ENCODE results near the gene CASP1. TPM values are rescaled to one million over a fixed set of nuclear protein-coding genes. Genes with fewer than 3 reads are reported as not detected.
"Not testable (repeated sequence)": the region's sequence is repeated elsewhere in the genome, so short reads cannot be mapped to it uniquely, and the experiment has no call there.

Gene CASP1
- total RNA-seq, 1 donor from 2014 or later, result 2.8 TPM

- DNase-seq, result no peak
Observed at GRCh38 chr11:105045676-105046296, 10.8 kb upstream of the CASP1 start.

GRCh38 chr11:105044557-105045524 lies 9.9 kb upstream of the CASP1 start, which contains the start of gene CARD16:
Gene CARD16 (minus strand): TSS chr11:105045335. CDS start chr11:105045297, 38 bp downstream.
- DNase-seq, result not testable (repeated sequence)

- DNase-seq, result no peak
Observed at GRCh38 chr11:105042178-105042577, 7.2 kb upstream of the CASP1 start.

GRCh38 chr11:105040703-105041102 lies 5.8 kb upstream of the CASP1 start:
- DNase-seq, result no peak

- not testable (repeated sequence) for DNase-seq
Observed at GRCh38 chr11:105034388-105034787, 556 bp downstream of the CASP1 start.

GRCh38 chr11:105033781-105034180 lies 1.2 kb downstream of the CASP1 start:
- no peak for DNase-seq

- DNase-seq, result no peak
Observed at GRCh38 chr11:105033343-105033742, 1.6 kb downstream of the CASP1 start.

- DNase-seq, result no peak
Observed at GRCh38 chr11:105032495-105032894, 2.4 kb downstream of the CASP1 start.

- DNase-seq, result no peak
Observed at GRCh38 chr11:105027678-105028077, 7.3 kb downstream of the CASP1 start.

GRCh38 chr11:105024394-105024793 lies 10.6 kb downstream of the CASP1 start:
- no peak for DNase-seq

- no peak for DNase-seq
Observed at GRCh38 chr11:105023003-105023402, 11.9 kb downstream of the CASP1 start, which contains the start of gene CASP5. Gene CASP5 (minus strand): TSS chr11:105023168. CDS start chr11:105023136, 32 bp downstream.

GRCh38 chr11:105022527-105022926 lies 12.4 kb downstream of the CASP1 start:
- DNase-seq, result no peak

GRCh38 chr11:105007463-105007862 lies 27.5 kb downstream of the CASP1 start:
- DNase-seq, result no peak

- no peak for DNase-seq
Observed at GRCh38 chr11:105005451-105005845, 29.5 kb downstream of the CASP1 start.

- no peak for DNase-seq
Observed at GRCh38 chr11:105004021-105004420, 30.9 kb downstream of the CASP1 start.

GRCh38 chr11:105003151-105003550 lies 31.8 kb downstream of the CASP1 start:
- DNase-seq, result no peak

- DNase-seq, result no peak
Observed at GRCh38 chr11:105000797-105001196, 34.1 kb downstream of the CASP1 start.

GRCh38 chr11:105000167-105000566 lies 34.8 kb downstream of the CASP1 start:
- DNase-seq, result no peak

GRCh38 chr11:104999721-105000120 lies 35.2 kb downstream of the CASP1 start:
- DNase-seq, result no peak

- DNase-seq, result no peak
Observed at GRCh38 chr11:104997288-104997687, 37.7 kb downstream of the CASP1 start.

- no peak for DNase-seq
Observed at GRCh38 chr11:104995001-104995408, 39.9 kb downstream of the CASP1 start.

GRCh38 chr11:104992781-104993180 lies 42.2 kb downstream of the CASP1 start:
- DNase-seq, result no peak

GRCh38 chr11:104991994-104992393 lies 43.0 kb downstream of the CASP1 start:
- no peak for DNase-seq

Data from occipital lobe (tissue), 2 donors.